ENCODE results near the gene EQTN.

Gene EQTN

DNA sequence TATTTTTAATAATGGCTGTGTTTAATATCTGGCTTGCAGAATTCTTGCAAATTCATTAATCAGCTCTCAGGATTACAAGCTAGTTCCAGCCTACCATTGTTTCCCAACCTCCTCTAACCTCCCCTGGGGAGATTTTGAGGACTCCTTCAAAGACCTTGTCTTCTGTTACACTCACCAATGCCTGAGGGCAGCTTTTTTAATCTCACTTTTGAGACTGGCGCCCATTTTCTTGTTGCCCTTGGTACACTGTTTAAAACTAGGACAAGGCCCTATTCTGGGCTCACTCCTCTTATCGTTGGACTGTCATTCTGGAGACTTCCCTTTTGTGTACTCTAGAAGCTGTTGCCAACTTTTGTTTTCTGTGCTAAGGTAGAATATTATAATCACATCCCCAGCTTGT is 13.6 kb upstream of the EQTN start:
- no peaks in the 10 kb centered on the region for H3K9me3 ChIP-seq (ENCODE audit: low read depth, low read length)
- no peak overlapping the region for H3K4me3 ChIP-seq
- no peak for DNase-seq (ENCODE audit: low read depth, low spot score)
- no peak overlapping the region for H3K27ac ChIP-seq
- no peak overlapping the region for H3K9ac ChIP-seq (ENCODE audit: insufficient read length)
- TF ChIP-seq EZH2 (IDR thresholded peaks at IDR 0.05) (no peak), POLR2AphosphoS5 (IDR thresholded peaks at IDR 0.05; ENCODE audit: borderline replicate concordance, low read depth, low read length) (no peak), FOXP2 (optimal IDR thresholded peaks at IDR 0.05; ENCODE audit: control extremely low read depth, extremely low read length, insufficient read depth) (no peak)
- no peaks in the 10 kb centered on the region for H3K36me3 ChIP-seq (ENCODE audit: insufficient read depth, low read length)

DNA sequence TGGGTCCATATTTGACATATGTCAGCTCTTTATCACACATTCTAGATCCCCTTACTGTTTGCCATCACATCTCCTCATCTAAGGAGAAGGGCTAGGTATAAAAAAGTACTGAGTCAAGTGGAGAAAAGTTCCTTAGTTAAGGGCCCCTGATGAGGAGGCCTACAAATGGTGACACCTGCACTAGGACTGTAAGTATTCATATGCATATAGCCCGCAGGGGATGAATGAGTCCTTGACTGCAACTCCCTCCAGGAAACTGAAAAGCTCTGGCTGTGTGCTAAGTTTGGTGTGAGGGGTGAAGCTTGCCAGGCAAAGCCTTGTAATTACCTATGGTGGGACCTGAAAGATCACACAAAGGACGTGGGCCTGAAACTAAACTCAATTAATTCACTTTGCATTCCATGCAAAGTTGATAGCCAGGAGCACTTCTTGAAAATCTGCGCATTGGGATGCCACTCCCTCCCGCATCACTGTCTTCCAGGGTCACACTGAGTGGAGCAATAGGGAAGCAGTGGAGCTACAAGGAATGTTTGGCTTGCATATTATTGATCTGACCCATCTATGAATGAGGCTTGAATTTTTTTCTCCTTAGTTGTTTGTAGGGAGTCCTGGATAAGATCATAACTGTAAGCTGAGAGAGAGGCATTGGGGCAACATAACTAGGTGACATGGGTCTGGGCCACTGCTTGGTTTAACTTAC is 11.9 kb upstream of the EQTN start:
- H3K9me3 ChIP-seq (ENCODE audit: low read depth, low read length), result no peaks in the 10 kb centered on the region
- no peaks in the 10 kb centered on the region for H3K36me3 ChIP-seq (ENCODE audit: insufficient read depth, low read length)
- TF ChIP-seq EZH2 (IDR thresholded peaks at IDR 0.05) (no peak), FOXP2 (optimal IDR thresholded peaks at IDR 0.05; ENCODE audit: control extremely low read depth, extremely low read length, insufficient read depth) (no peak), POLR2AphosphoS5 (IDR thresholded peaks at IDR 0.05; ENCODE audit: borderline replicate concordance, low read depth, low read length) (no peak)
- H3K4me3 ChIP-seq, result no peak overlapping the region
- no peak for DNase-seq (ENCODE audit: low read depth, low spot score)
- no peak overlapping the region for H3K9ac ChIP-seq (ENCODE audit: insufficient read length)
- no peak overlapping the region for H3K27ac ChIP-seq

DNA sequence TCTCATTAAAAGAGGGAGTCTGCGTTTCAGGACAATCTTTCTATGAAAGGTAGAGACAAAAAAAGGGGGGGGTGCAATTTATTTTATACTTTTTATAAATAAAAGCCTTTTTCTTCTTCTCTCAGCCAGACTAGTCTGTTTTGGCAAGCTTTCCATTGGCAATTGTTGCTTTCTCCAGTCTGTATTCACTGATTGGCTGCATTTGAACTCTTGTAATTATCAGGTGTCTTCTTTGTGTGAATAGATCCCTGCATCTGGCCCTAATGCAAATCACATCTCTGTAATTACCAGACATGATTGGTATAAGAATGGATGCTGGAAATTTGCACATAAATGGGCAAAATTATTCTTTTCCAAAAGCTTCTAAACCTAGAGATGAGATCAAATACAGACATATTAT is 7.6 kb upstream of the EQTN start:
- no peak for TF ChIP-seq EZH2 (IDR thresholded peaks at IDR 0.05)
- TF ChIP-seq FOXP2 (optimal IDR thresholded peaks at IDR 0.05; ENCODE audit: control extremely low read depth, extremely low read length, insufficient read depth), result no peak
- TF ChIP-seq POLR2AphosphoS5 (IDR thresholded peaks at IDR 0.05; ENCODE audit: borderline replicate concordance, low read depth, low read length), result no peak
- no peak overlapping the region for H3K9ac ChIP-seq (ENCODE audit: insufficient read length)
- H3K4me3 ChIP-seq, result no peak overlapping the region
- no peaks in the 10 kb centered on the region for H3K36me3 ChIP-seq (ENCODE audit: insufficient read depth, low read length)
- no peaks in the 10 kb centered on the region for H3K9me3 ChIP-seq (ENCODE audit: low read depth, low read length)
- no peak overlapping the region for H3K27ac ChIP-seq
- DNase-seq (ENCODE audit: low read depth, low spot score), result no peak

DNA sequence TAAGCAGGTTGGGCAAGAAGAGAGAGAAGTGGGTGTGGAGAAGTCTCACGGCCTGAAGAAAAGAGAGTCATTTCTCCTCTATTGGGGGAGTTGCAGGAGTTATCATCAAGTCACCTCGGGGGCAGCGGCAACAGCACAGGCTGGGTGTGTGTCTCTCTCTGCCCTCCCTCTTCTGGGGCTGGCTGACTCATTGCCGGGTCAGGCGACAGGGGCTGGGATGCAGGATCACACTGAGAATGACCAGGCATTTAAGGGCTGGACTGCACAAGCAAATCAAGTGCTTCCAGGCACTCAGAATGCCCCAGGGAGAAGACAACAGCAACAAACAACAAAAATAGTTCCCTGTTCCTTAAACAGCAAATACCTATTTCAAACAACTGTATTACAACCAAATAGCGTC is 6.3 kb upstream of the EQTN start:
- H3K36me3 ChIP-seq (ENCODE audit: insufficient read depth, low read length), result no peaks in the 10 kb centered on the region
- TF ChIP-seq POLR2AphosphoS5 (IDR thresholded peaks at IDR 0.05; ENCODE audit: borderline replicate concordance, low read depth, low read length) (no peak), EZH2 (IDR thresholded peaks at IDR 0.05) (no peak), FOXP2 (optimal IDR thresholded peaks at IDR 0.05; ENCODE audit: control extremely low read depth, extremely low read length, insufficient read depth) (no peak)
- no peak for DNase-seq (ENCODE audit: low read depth, low spot score)
- no peak overlapping the region for H3K27ac ChIP-seq
- no peak overlapping the region for H3K4me3 ChIP-seq
- no peak overlapping the region for H3K9ac ChIP-seq (ENCODE audit: insufficient read length)
- no peaks in the 10 kb centered on the region for H3K9me3 ChIP-seq (ENCODE audit: low read depth, low read length)

DNA sequence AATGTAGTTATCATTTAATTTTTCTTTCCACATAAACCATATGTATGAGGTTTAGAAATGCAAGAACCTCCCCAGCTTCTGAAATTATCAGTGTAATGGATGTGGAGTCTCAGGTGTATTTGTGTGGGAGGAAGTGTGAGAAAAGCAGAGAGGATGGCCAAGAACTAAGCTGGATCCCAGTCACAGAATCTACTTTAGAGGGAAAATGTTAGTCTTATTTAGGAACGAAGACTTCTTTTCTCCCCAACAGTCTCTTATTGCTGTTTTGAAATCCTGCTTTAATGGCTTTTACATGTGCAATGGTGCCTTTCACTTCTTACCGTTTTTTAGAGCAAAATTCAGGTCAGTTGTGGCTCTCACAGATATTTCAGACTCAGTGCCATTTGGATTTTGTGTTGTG is 3.0 kb downstream of the EQTN start:
- no peak overlapping the region for H3K9ac ChIP-seq (ENCODE audit: insufficient read length)
- no peak overlapping the region for H3K4me3 ChIP-seq
- TF ChIP-seq EZH2 (IDR thresholded peaks at IDR 0.05) (no peak), FOXP2 (optimal IDR thresholded peaks at IDR 0.05; ENCODE audit: control extremely low read depth, extremely low read length, insufficient read depth) (no peak), POLR2AphosphoS5 (IDR thresholded peaks at IDR 0.05; ENCODE audit: borderline replicate concordance, low read depth, low read length) (no peak)

DNA sequence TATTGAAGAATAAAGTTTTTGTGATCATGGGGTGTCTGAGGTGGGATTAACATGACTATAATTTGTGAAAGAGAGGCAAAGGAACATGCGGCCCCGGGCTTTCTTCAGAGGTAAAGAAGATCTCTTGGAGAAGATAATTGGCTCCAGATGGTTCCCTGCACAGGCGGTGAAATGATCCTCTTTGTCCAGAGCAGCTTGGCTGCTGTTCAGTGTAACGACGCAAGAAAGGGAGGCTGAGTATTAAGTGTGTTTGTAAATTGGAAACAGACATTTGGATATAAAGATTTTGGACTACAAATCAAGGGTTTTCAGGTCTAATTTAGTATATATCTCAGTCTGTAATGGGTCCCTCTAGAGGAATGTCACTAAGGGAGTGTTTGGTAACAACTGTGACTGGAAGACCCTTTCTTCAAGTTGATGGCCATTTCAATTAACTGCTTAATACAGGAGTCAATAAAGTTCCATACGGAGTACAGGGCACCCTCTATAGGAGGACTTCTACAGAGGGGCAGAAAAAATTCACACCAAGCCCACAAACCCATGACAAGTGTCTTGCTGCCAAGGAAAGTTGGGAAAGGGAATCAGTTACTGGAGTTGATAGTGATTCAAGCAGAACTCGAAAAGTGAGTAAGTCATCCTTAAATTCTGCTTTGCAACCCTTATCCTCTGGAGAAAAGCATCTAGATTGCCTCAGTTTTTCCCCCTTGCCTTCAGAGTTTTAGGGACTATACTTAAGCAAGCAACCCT is 4.1 kb downstream of the EQTN start:
- peak overlapping the region; percentile 56 for H3K4me3 ChIP-seq
- no peaks in the 10 kb centered on the region for H3K36me3 ChIP-seq (ENCODE audit: insufficient read depth, low read length)
- H3K27ac ChIP-seq, result peak overlapping the region; percentile 16; the same call in 1 of the 2 replicates
- H3K9ac ChIP-seq (ENCODE audit: insufficient read length), result no peak overlapping the region
- TF ChIP-seq FOXP2 (optimal IDR thresholded peaks at IDR 0.05; ENCODE audit: control extremely low read depth, extremely low read length, insufficient read depth), result no peak
- H3K9me3 ChIP-seq (ENCODE audit: low read depth, low read length), result no peaks in the 10 kb centered on the region
- peak; percentile 76 for DNase-seq (ENCODE audit: low read depth, low spot score)

More for the DNA sequence above, 3.0 kb downstream of the EQTN start:
- no peak for DNase-seq (ENCODE audit: low read depth, low spot score)
- H3K27ac ChIP-seq, result no peak overlapping the region
- no peaks in the 10 kb centered on the region for H3K9me3 ChIP-seq (ENCODE audit: low read depth, low read length)
- H3K36me3 ChIP-seq (ENCODE audit: insufficient read depth, low read length), result no peaks in the 10 kb centered on the region

DNA sequence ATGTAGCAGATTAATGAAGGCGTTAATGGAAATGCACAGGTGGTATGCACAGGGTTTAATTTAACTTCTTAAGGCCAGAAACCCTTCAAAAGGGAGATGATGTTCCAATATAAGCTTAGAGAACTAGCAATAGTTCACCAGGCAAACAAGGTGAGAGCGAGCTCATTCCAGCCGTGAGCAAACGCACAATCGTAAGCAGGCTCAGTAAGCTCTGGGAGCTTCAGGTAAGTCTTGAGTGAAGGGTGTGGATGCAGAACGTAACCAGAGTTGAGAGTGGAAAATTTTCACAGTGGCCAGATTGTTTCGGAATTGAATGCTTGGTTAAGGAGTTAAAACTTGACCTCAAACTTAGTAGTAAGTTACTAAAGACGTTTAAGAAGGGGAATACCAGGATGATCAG is 5.7 kb downstream of the EQTN start:
- Histone ChIP-seq H3K9me3 (ENCODE audit: low read depth, low read length) (no peaks in the 10 kb centered on the region), H3K4me3 (no peak overlapping the region), H3K36me3 (ENCODE audit: insufficient read depth, low read length) (no peaks in the 10 kb centered on the region), H3K27ac (no peak overlapping the region), H3K9ac (ENCODE audit: insufficient read length) (no peak overlapping the region)
- DNase-seq (ENCODE audit: low read depth, low spot score), result no peak
- TF ChIP-seq POLR2AphosphoS5 (IDR thresholded peaks at IDR 0.05; ENCODE audit: borderline replicate concordance, low read depth, low read length), result no peak
- TF ChIP-seq FOXP2 (optimal IDR thresholded peaks at IDR 0.05; ENCODE audit: control extremely low read depth, extremely low read length, insufficient read depth), result no peak
- no peak for TF ChIP-seq EZH2 (IDR thresholded peaks at IDR 0.05)

DNA sequence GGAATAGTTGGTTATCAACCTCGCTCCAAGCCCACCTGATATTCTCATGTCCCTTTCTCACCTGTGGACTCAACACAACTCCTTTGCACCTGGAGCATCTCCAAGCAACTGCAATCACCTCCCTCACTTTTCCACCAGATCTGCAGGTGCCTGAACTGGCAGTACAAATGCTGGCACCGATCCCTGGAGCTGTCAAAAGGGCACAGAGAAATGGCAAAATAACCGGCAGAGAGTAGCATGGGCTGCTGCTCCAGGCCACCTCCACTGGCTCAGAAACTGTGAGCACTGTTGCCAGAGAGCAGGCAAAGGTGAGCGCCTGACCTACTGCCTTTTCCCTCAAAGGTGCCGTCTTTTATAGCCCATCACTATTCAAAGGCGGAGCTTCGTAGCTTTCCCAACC is 14.7 kb downstream of the EQTN start:
- no peak overlapping the region for H3K4me3 ChIP-seq

More for the DNA sequence above, 14.7 kb downstream of the EQTN start:
- Histone ChIP-seq H3K9ac (ENCODE audit: insufficient read length) (no peak overlapping the region), H3K36me3 (ENCODE audit: insufficient read depth, low read length) (no peaks in the 10 kb centered on the region), H3K9me3 (ENCODE audit: low read depth, low read length) (no peaks in the 10 kb centered on the region), H3K27ac (no peak overlapping the region)
- TF ChIP-seq EZH2 (IDR thresholded peaks at IDR 0.05), result no peak
- TF ChIP-seq FOXP2 (optimal IDR thresholded peaks at IDR 0.05; ENCODE audit: control extremely low read depth, extremely low read length, insufficient read depth), result no peak
- TF ChIP-seq POLR2AphosphoS5 (IDR thresholded peaks at IDR 0.05; ENCODE audit: borderline replicate concordance, low read depth, low read length), result no peak
- DNase-seq (ENCODE audit: low read depth, low spot score), result no peak

Measured in SK-N-MC (cell line).